Upper lobe of left lung (tissue), 4 donors: ENCODE data around the gene BMP4.

Source experiments
- POLR2A ChIP-seq, 4 donors: fragments of 450-650 bp; IDR thresholded peaks; one replicate each; pipeline ENCODE4 v1.5.1; 2016 to 2017; ENCODE audit warnings: antibody characterized with exemption in 4 of 4, mild to moderate bottlenecking in 2 of 4
- TF ChIP-seq, protein P1 (sequence below), 6 experiments: fragments of 450-650 bp in 4 of 6; fragments of 200-600 bp in 2 of 6; sonication (generic) in 2 of 6; IDR thresholded peaks; one replicate each; pipeline ENCODE4 v1.5.1; 2016 to 2019; ENCODE audit warnings: antibody characterized with exemption in 6 of 6

- TF ChIP-seq, protein P1, sequence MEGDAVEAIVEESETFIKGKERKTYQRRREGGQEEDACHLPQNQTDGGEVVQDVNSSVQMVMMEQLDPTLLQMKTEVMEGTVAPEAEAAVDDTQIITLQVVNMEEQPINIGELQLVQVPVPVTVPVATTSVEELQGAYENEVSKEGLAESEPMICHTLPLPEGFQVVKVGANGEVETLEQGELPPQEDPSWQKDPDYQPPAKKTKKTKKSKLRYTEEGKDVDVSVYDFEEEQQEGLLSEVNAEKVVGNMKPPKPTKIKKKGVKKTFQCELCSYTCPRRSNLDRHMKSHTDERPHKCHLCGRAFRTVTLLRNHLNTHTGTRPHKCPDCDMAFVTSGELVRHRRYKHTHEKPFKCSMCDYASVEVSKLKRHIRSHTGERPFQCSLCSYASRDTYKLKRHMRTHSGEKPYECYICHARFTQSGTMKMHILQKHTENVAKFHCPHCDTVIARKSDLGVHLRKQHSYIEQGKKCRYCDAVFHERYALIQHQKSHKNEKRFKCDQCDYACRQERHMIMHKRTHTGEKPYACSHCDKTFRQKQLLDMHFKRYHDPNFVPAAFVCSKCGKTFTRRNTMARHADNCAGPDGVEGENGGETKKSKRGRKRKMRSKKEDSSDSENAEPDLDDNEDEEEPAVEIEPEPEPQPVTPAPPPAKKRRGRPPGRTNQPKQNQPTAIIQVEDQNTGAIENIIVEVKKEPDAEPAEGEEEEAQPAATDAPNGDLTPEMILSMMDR (IDR thresholded peaks at IDR 0.05): no peak
- no peak for TF ChIP-seq POLR2A (IDR thresholded peaks at IDR 0.05)
These were observed 18.8 kb upstream of the BMP4 start for GRCh38 chr14:53975444-53975843.
